H1 (cell line): ENCODE measurements around the gene KLHL8. TPM values are rescaled to one million over a fixed set of nuclear protein-coding genes. Genes with fewer than 3 reads are reported as not detected.

Experiments
- CTCF ChIA-PET: fragments of 300-600 bp; sonication (Branson Sonifier 250); formaldehyde crosslinking; loops from one replicate; lab custom pipeline; 2021; ENCODE audit not compliant: partially characterized antibody; lab: Charles Lee
- POLR2A ChIA-PET: fragments of 300-600 bp; sonication (Branson Sonifier 250); formaldehyde crosslinking; loops from one replicate; lab custom pipeline; 2021; ENCODE audit warnings: inconsistent platforms; ENCODE audit not compliant: partially characterized antibody; lab: Charles Lee
- DNase-seq, 2 experiments: peaks; one replicate each; pipeline versions ENCODE4 v3.0.0 to v3.0.0-alpha.2; 2010 to 2022; ENCODE audit warnings: low spot score in 2 of 2, low read depth in 1 of 2, mixed read lengths in 1 of 2
- FAIRE-seq: peaks from 2 replicates; lab custom pipeline; 2011; peaks lifted over from hg19 to GRCh38; lab: Jason Lieb, UNC
- H2AFZ ChIP-seq: 2 replicates; pipeline ENCODE4 v1.8.1; 2012; ENCODE audit warnings: low read length, inconsistent platforms
- H2AK5ac ChIP-seq: 2 replicates; pipeline ENCODE4 v1.6.1; 2013; ENCODE audit warnings: low read depth, low read length
- H2BK120ac ChIP-seq: replicated peaks from 2 replicates; pipeline ENCODE3; 2013; ENCODE audit warnings: low read depth, low read length, inconsistent platforms
- H2BK12ac ChIP-seq: 2 replicates; pipeline ENCODE4 v1.6.1; 2013; ENCODE audit warnings: low read depth, low read length
- H2BK15ac ChIP-seq: 2 replicates; pipeline ENCODE4 v1.6.1; 2013; ENCODE audit warnings: low read length
- H2BK20ac ChIP-seq: 2 replicates; pipeline ENCODE4 v1.6.1; 2013; ENCODE audit warnings: low read length
- H2BK5ac ChIP-seq: 2 replicates; pipeline ENCODE4 v1.6.1; 2013; ENCODE audit warnings: low read depth, low read length
- H3K14ac ChIP-seq: 2 replicates; pipeline ENCODE4 v1.6.1; 2013; ENCODE audit warnings: inconsistent platforms; ENCODE audit not compliant: insufficient read length
- H3K18ac ChIP-seq: 2 replicates; pipeline ENCODE4 v1.6.1; 2013; ENCODE audit warnings: low read length; ENCODE audit errors: extremely low read depth
- H3K23ac ChIP-seq: 2 replicates; pipeline ENCODE4 v1.6.1; 2013; ENCODE audit warnings: inconsistent platforms; ENCODE audit not compliant: insufficient read length
- H3K23me2 ChIP-seq: 2 replicates; pipeline ENCODE4 v1.6.1; 2013; ENCODE audit warnings: low read depth, low read length
- H3K27ac ChIP-seq: 2 replicates; pipeline ENCODE4 v1.6.1; 2011; ENCODE audit warnings: low read depth, low read length, inconsistent platforms
- H3K27me3 ChIP-seq, 4 experiments: replicated peaks in 1 of 4; 1 replicate in 1 of 4; 2 replicates in 3 of 4; pipeline versions ENCODE4 v1.6.1 to v1.8.1; 2011 to 2013; ENCODE audit warnings: low read length in 3 of 4, mild to moderate bottlenecking in 3 of 4, inconsistent platforms in 2 of 4, mixed read lengths in 2 of 4, moderate library complexity in 1 of 4; ENCODE audit not compliant: control insufficient read depth in 3 of 4, insufficient read depth in 3 of 4; ENCODE audit errors: extremely low read depth in 1 of 4
- H3K36me3 ChIP-seq, 4 experiments: 2 replicates each; pipeline versions ENCODE4 v1.6.1 to v1.8.1; 2011 to 2013; ENCODE audit warnings: mild to moderate bottlenecking in 4 of 4, low read length in 3 of 4, moderate library complexity in 2 of 4, control low read depth in 1 of 4, inconsistent platforms in 1 of 4; ENCODE audit not compliant: insufficient read depth in 4 of 4, control insufficient read depth in 2 of 4
- H3K4ac ChIP-seq: replicated peaks from 2 replicates; pipeline ENCODE3; 2013; ENCODE audit warnings: low read length, low read depth, mixed read lengths, inconsistent platforms; ENCODE audit not compliant: insufficient read length
- H3K4me1 ChIP-seq, 4 experiments: replicated peaks in 1 of 4; 1 replicate in 1 of 4; 2 replicates in 3 of 4; pipeline versions ENCODE4 v1.6.1 to v1.8.1; 2011 to 2013; ENCODE audit warnings: low read length in 3 of 4, inconsistent platforms in 2 of 4, mixed read lengths in 1 of 4; ENCODE audit not compliant: insufficient read depth in 4 of 4, control insufficient read depth in 3 of 4
- H3K4me2 ChIP-seq, 2 experiments: 2 replicates each; pipeline versions ENCODE4 v1.6.1 to v1.8.1; 2011 to 2013; ENCODE audit warnings: low read depth in 2 of 2, low read length in 2 of 2, control low read depth in 1 of 2, inconsistent platforms in 1 of 2, mild to moderate bottlenecking in 1 of 2; ENCODE audit not compliant: insufficient read depth in 1 of 2
- H3K4me3 ChIP-seq, 4 experiments: fragments of 200-600, 300-600 bp in 1 of 4; sonication (generic), shearing (Covaris generic), sonication (Bioruptor Twin) in 1 of 4; 2 replicates each; pipeline versions ENCODE4 v1.5.1 to v1.8.1; 2011 to 2016; ENCODE audit warnings: low read length in 4 of 4, low read depth in 3 of 4, control low read depth in 2 of 4, inconsistent platforms in 2 of 4, mild to moderate bottlenecking in 2 of 4, mixed read lengths in 1 of 4, moderate library complexity in 1 of 4; ENCODE audit not compliant: insufficient read depth in 2 of 4; ENCODE audit errors: extremely low read depth in 1 of 4
- H3K56ac ChIP-seq: replicated peaks from 2 replicates; pipeline ENCODE3; 2013; ENCODE audit warnings: low read depth, mild to moderate bottlenecking, mixed read lengths, low read length, inconsistent platforms; ENCODE audit not compliant: insufficient read length
- H3K79me1 ChIP-seq: 2 replicates; pipeline ENCODE4 v1.6.1; 2013; ENCODE audit warnings: low read depth, low read length, control low read depth
- H3K79me2 ChIP-seq, 2 experiments: 2 replicates each; pipeline versions ENCODE4 v1.6.1 to v1.8.1; 2012 to 2013; ENCODE audit warnings: low read length in 2 of 2, mild to moderate bottlenecking in 2 of 2, inconsistent platforms in 1 of 2; ENCODE audit not compliant: insufficient read depth in 2 of 2, control insufficient read depth in 1 of 2
- H3K9ac ChIP-seq, 4 experiments: replicated peaks in 1 of 4; 1 replicate in 1 of 4; 2 replicates in 3 of 4; pipeline versions ENCODE4 v1.6.1 to v1.8.1; 2011 to 2013; ENCODE audit warnings: low read depth in 3 of 4, low read length in 3 of 4, control low read depth in 2 of 4, mild to moderate bottlenecking in 2 of 4, moderate library complexity in 2 of 4, inconsistent platforms in 1 of 4; ENCODE audit errors: extremely low read depth in 1 of 4
- H3K9me3 ChIP-seq, 2 experiments: 2 replicates each; pipeline versions ENCODE4 v1.6.1 to v1.8.1; 2012 to 2013; ENCODE audit warnings: mild to moderate bottlenecking in 2 of 2, moderate library complexity in 2 of 2, control low read depth in 1 of 2, inconsistent platforms in 1 of 2, low read depth in 1 of 2, low read length in 1 of 2, mixed read lengths in 1 of 2; ENCODE audit not compliant: insufficient read depth in 2 of 2
- H4K20me1 ChIP-seq, 2 experiments: replicated peaks in 1 of 2; 2 replicates each; pipeline versions ENCODE3 to v1.8.1; 2011 to 2013; ENCODE audit warnings: inconsistent platforms in 2 of 2, low read length in 2 of 2, mild to moderate bottlenecking in 1 of 2; ENCODE audit not compliant: insufficient read depth in 2 of 2, control insufficient read depth in 1 of 2
- H4K5ac ChIP-seq: 2 replicates; pipeline ENCODE4 v1.6.1; 2013; ENCODE audit warnings: low read length, low read depth, mixed read lengths, inconsistent platforms; ENCODE audit not compliant: insufficient read length
- H4K8ac ChIP-seq: 2 replicates; pipeline ENCODE4 v1.8.0; 2013; ENCODE audit warnings: mild to moderate bottlenecking, moderate library complexity, low read length, inconsistent platforms; ENCODE audit not compliant: insufficient read depth; ENCODE audit errors: extremely low read depth
- H4K91ac ChIP-seq: replicated peaks from 2 replicates; pipeline ENCODE3; 2013; ENCODE audit warnings: low read length, mixed read lengths, inconsistent platforms; ENCODE audit not compliant: insufficient read length
- CHD1 ChIP-seq: IDR thresholded peaks from 2 replicates; pipeline ENCODE4 v1.6.1; 2012; ENCODE audit warnings: low read depth, low read length, improper control_type of control experiment
- CTCF ChIP-seq, 3 experiments: IDR thresholded peaks; 1 replicate in 2 of 3; 2 replicates in 1 of 3; pipeline versions ENCODE4 v1.5.1 to v1.6.1; 2011; ENCODE audit warnings: low read length in 3 of 3, mild to moderate bottlenecking in 3 of 3, inconsistent platforms in 2 of 3, low read depth in 1 of 3, moderate library complexity in 1 of 3; ENCODE audit not compliant: insufficient read depth in 1 of 3; ENCODE audit errors: control extremely low read depth in 1 of 3
- WGBS, 2 experiments: shearing (Covaris generic) in 1 of 2; methylation state at CpG; one replicate each; pipeline versions ENCODE4 v1.1.6 to v1.1.7; 2013 to 2015; ENCODE audit warnings: low lambda C conversion rate in 2 of 2, mixed read lengths in 2 of 2, inconsistent platforms in 1 of 2, low coverage in 1 of 2, missing lambda C conversion rate in 1 of 2; ENCODE audit not compliant: insufficient replicate concordance in 2 of 2, insufficient coverage in 1 of 2, insufficient read length in 1 of 2; ENCODE audit errors: extremely low coverage in 1 of 2, missing lambda C conversion rate in 1 of 2; 5-methylcytosine and 5-hydroxymethylcytosine counted together
- polyA plus RNA-seq, 7 experiments: library from polyadenylated mRNA; depleted of rRNA in 3 of 7; stranded (reverse) in 5 of 7; unstranded in 2 of 7; fragments of >200 nt in 5 of 7; fragments of 200-250 nt in 2 of 7; gene quantifications; 1 replicate in 5 of 7; 2 replicates in 1 of 7; 4 replicates in 1 of 7; pipeline versions ENCODE4 v1.2.1 to v1.2.3, GENCODE V29; 2011 to 2013; ENCODE audit warnings: missing spikeins in 2 of 7, mixed read lengths in 2 of 7
- total RNA-seq: library from RNA; stranded (reverse); fragmentation: NEBNext Ultra II Directional; extraction: Animal tissue kit (Norgen Biotek cat#: 25700); gene quantifications from 2 replicates; pipeline ENCODE4 v1.2.1, GENCODE V29; 2021

The KLHL8 gene
- total and polyA plus RNA-seq, 2 of the 8 experiments (the other 6 are each of a cell fraction or from before 2014, with no cell fraction given): 0.94 to 8.1 TPM

GRCh38 chr4:87255755-87256154 lies 35.3 kb upstream of the KLHL8 start:
- Histone ChIP-seq H3K27me3 (no peaks in the 10 kb centered on the region), H2BK20ac (no peak overlapping the region), H4K8ac (no peak overlapping the region), H3K14ac (no peak overlapping the region), H2BK120ac (no peak overlapping the region), H4K20me1 (no peaks in the 10 kb centered on the region), H4K5ac (no peak overlapping the region), H3K56ac (no peak overlapping the region), H3K36me3 (no peaks in the 10 kb centered on the region), H2BK12ac (no peak overlapping the region), H3K9me3 (peaks cover 0 to 4% of the 10 kb centered on the region in 2 experiments; a peak in 1 of 4 replicates), H2BK15ac (no peak overlapping the region), H4K91ac (no peak overlapping the region), H2AFZ (no peak overlapping the region), H3K79me1 (no peaks in the 10 kb centered on the region), H2AK5ac (no peak overlapping the region), H3K23ac (no peak overlapping the region), H3K18ac (no peak overlapping the region), H3K27ac (no peak overlapping the region), H3K4me3 (no peak overlapping the region), H3K4ac (no peak overlapping the region), H3K4me2 (no peak overlapping the region), H3K23me2 (no peaks in the 10 kb centered on the region), H2BK5ac (no peak overlapping the region), H3K4me1 (no peaks in the 10 kb centered on the region), H3K9ac (no peak overlapping the region), H3K79me2 (no peaks in the 10 kb centered on the region)
- DNase-seq: no peak
- 100% methylated on average over 1 of the region's 1 CpG; no CpG with 5 or more reads in 1 of the 2 experiments for WGBS, 2 experiments
- ChIA-PET POLR2A (no interaction called here), CTCF (no interaction called here)
- FAIRE-seq: no peak
- TF ChIP-seq CHD1: no peak
- no peak for TF ChIP-seq CTCF (IDR thresholded peaks at IDR 0.05; ENCODE audit: control extremely low read depth in 1 of 3, insufficient read depth in 1 of 3, low read depth in 1 of 3, low read length in 3 of 3)
